Large intestine (tissue), 3 donors: ENCODE data around the gene LPCAT3. TPM values are rescaled to one million over a fixed set of nuclear protein-coding genes. Genes with fewer than 3 reads are reported as not detected.
"Not testable (repeated sequence)": the region's sequence is repeated elsewhere in the genome, so short reads cannot be mapped to it uniquely, and the experiment has no call there.

Experiments
- DNase-seq, 2 donors: peaks; one replicate each; pipeline versions ENCODE4 v3.0.0 to v3.0.0-alpha.2; 2013
- H3K27ac ChIP-seq: one replicate; pipeline ENCODE4 v1.5.1; 2013; ENCODE audit warnings: low read length
- H3K27me3 ChIP-seq: 2 replicates; pipeline ENCODE4 v1.6.1; 2013; ENCODE audit warnings: low read length; ENCODE audit not compliant: control insufficient read depth, insufficient read depth
- H3K36me3 ChIP-seq: 2 replicates; pipeline ENCODE4 v1.6.1; 2013; ENCODE audit warnings: low read length; ENCODE audit not compliant: control insufficient read depth, insufficient read depth
- H3K4me1 ChIP-seq: one replicate; pipeline ENCODE4 v1.6.1; 2013; ENCODE audit warnings: low read length; ENCODE audit not compliant: control insufficient read depth, insufficient read depth
- H3K4me3 ChIP-seq: one replicate; pipeline ENCODE4 v1.5.1; 2013; ENCODE audit warnings: low read length
- H3K9me3 ChIP-seq: one replicate; pipeline ENCODE4 v1.6.1; 2013; ENCODE audit warnings: mild to moderate bottlenecking, low read depth, low read length, moderate library complexity; ENCODE audit not compliant: control insufficient read depth
- WGBS: methylation state at CpG from one replicate; pipeline ENCODE4 v1.1.5; 2013; ENCODE audit warnings: low lambda C conversion rate; ENCODE audit not compliant: insufficient coverage; 5-methylcytosine and 5-hydroxymethylcytosine counted together
- polyA plus RNA-seq: library from polyadenylated mRNA; unstranded; fragments of 120-200 nt; gene quantifications from one replicate; pipeline ENCODE4 v1.2.1, GENCODE V29; 2013

LPCAT3 gene
- polyA plus RNA-seq, 1 donor = 81.6 TPM

GRCh38 chr12:7017870-7018349, 366 bp downstream of the LPCAT3 start:
- DNase-seq = peak in 1 of 2 donors; percentile 10
- Histone ChIP-seq H3K4me3 (peak overlapping the region; percentile 93), H3K27me3 (no peaks in the 10 kb centered on the region), H3K9me3 (no peaks in the 10 kb centered on the region), H3K27ac (peak overlapping the region; percentile 92), H3K36me3 (peaks cover 3% of the 10 kb centered on the region), H3K4me1 (peaks cover 21% of the 10 kb centered on the region)
- no CpG with 5 or more reads among the region's 25 CpGs for WGBS

DNA sequence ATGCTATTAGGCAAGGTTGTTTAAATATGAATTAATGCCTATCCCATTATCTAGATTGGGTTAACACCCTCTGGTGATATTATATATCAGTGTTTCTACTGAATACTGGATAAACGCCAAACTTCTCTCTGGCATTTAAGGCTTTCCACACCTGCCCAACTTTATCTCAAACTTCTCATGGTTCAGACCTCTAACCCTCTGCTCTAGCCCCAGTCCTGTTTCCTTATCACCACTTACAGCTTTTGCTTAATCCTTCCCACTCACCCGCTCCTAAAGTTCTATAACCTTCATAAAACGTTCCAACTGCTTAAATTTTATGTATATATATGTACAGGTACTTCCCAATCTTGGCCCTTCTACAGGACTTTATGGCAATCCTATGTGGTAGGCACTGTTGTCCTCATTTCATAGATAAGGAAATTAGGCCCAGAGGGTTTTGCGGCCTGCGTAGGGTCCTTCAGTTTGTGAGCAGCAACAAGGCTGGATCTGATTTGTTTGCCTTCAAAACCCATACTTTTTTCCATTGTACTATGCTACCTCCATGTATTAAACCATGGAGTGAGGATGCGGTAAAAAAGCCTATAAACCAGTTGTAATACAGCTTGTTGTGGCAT, 1.2 kb downstream of the LPCAT3 start:
- Histone ChIP-seq H3K27ac (peak overlapping the region; percentile 92), H3K36me3 (peaks cover 4% of the 10 kb centered on the region), H3K9me3 (no peaks in the 10 kb centered on the region), H3K27me3 (no peaks in the 10 kb centered on the region), H3K4me1 (peaks cover 29% of the 10 kb centered on the region), H3K4me3 (peak overlapping the region; percentile 93)
- peak in 1 of 2 donors; percentile 26 for DNase-seq
- no CpG with 5 or more reads among the region's 6 CpGs for WGBS

DNA sequence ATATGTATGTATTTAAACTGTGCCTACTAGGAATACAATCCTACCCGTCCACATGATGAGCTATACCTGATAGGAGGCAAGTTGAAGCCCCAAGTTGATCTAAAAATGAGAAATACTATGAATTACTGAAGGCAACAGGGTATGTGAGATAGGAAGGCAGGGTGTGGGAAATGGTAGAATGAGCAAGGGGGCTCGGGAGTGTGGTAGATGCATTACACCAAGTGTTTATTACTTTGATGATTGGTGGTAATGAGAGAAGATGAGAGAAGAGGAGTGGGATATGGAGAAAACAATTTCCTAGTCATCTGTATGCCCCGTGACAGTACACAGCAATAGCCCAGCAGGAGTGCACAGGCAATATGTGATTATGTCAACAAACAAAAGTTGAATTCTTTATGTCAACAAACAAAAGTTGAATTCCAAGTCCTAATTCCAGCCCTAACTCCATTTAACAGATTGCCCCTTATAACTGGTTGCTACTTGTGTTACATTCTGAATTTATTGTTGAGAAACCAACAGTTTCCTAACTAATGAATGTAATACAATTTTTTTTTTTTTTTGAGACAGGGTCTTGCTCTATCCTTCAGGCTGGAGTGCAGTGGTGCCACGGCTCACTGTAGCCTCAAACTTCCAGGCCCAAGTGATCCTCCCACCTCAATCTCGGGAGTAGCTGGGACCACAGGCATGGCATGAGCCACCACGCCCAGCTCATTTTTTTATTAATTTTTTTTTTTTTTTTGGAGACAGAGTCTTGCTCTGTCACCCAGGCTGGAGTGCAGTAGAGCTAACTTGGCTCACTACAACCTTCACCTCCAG, 2.5 kb downstream of the LPCAT3 start:
- Histone ChIP-seq H3K36me3 (peaks cover 11% of the 10 kb centered on the region), H3K4me1 (peaks cover 32% of the 10 kb centered on the region), H3K27me3 (no peaks in the 10 kb centered on the region), H3K4me3 (no peak overlapping the region), H3K27ac (no peak overlapping the region), H3K9me3 (no peaks in the 10 kb centered on the region)
- WGBS = no CpG with 5 or more reads among the region's 6 CpGs
- DNase-seq = no peak

DNA sequence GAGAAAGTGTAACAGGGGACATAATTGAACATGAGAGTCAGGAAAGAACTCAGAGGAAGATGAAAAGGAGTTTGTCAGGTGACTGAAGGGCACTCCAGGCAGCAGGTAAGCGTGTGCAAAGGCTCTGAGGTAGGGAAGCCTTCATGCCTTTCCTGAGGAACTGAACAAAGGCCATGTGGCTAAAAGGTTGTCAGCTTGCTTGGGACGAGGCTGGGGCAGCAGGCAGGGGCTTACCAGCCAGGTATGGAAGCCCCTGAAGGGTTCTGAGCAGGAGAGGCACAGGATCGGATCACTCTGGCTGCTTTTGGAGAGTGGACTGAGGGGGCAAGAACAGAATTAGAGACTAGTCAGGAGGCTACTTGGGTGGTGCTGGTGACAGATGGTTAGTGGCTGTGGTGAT, 5.2 kb downstream of the LPCAT3 start:
- Histone ChIP-seq H3K27ac (no peak overlapping the region), H3K36me3 (peaks cover 14% of the 10 kb centered on the region), H3K4me3 (no peak overlapping the region), H3K27me3 (no peaks in the 10 kb centered on the region), H3K9me3 (no peaks in the 10 kb centered on the region), H3K4me1 (peaks cover 26% of the 10 kb centered on the region)
- no CpG with 5 or more reads among the region's 3 CpGs for WGBS
- no peak for DNase-seq

- H3K27ac ChIP-seq = peak overlapping the region; percentile 72
- peaks cover 14% of the 10 kb centered on the region for H3K36me3 ChIP-seq
- no peak overlapping the region for H3K4me3 ChIP-seq
- peaks cover 26% of the 10 kb centered on the region for H3K4me1 ChIP-seq
- WGBS = no CpG with 5 or more reads among the region's 4 CpGs
- H3K9me3 ChIP-seq = no peaks in the 10 kb centered on the region
- peak; percentile 26 to 38 for DNase-seq
- no peaks in the 10 kb centered on the region for H3K27me3 ChIP-seq
Measured at GRCh38 chr12:7012024-7012607, 6.2 kb downstream of the LPCAT3 start.

DNA sequence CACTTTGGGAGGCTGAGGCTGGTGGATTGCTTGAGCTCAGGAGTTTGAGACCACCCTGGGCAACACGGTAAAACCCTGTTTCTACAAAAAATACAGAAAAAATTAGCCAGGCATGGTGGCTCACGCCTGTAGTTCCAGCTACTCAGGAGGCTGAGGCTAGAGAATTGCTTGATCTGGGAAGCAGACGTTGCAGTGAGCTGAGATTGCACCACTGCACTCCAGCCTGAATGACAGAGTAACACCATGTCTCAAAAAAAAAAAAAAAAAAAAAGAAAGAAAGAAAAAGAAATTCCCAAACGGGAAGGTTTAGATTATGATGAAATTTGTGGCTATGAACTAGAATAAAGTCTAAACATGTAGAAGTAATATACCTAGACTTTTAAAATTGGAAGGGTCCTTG, 6.9 kb downstream of the LPCAT3 start:
- WGBS = no CpG with 5 or more reads among the region's 4 CpGs
- DNase-seq, H3K27me3 ChIP-seq, H3K9me3 ChIP-seq, H3K4me3 ChIP-seq, H3K27ac ChIP-seq: not testable (repeated sequence)
- H3K36me3 ChIP-seq = peaks cover 14% of the 10 kb centered on the region
- H3K4me1 ChIP-seq = peaks cover 24% of the 10 kb centered on the region

GRCh38 chr12:7009512-7009911, 8.8 kb downstream of the LPCAT3 start:
- H3K27ac ChIP-seq = no peak overlapping the region
- DNase-seq = no peak
- no peaks in the 10 kb centered on the region for H3K9me3 ChIP-seq
- H3K4me3 ChIP-seq = no peak overlapping the region
- H3K4me1 ChIP-seq = peaks cover 12% of the 10 kb centered on the region
- H3K27me3 ChIP-seq = no peaks in the 10 kb centered on the region
- H3K36me3 ChIP-seq = peaks cover 14% of the 10 kb centered on the region

DNA sequence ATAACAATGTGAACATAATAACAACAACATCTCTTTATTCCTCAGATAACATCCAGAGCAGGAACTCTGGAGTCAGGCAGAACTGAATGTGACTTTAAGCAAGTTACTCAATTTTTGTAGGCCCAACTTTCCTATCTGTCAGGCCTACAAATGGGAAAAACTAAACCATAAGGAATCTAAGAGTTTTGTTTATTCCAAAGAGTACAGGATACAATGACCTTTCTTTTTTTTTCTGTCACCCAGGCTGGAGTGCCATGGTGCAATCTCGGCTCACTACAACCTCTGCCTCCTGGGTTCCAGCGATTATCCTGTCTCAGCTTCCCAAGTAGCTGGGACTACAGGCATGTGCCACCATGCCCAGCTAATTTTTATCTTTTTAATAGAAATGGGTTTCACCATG, 9.4 kb downstream of the LPCAT3 start:
- Histone ChIP-seq H3K4me1 (peaks cover 12% of the 10 kb centered on the region), H3K9me3 (no peaks in the 10 kb centered on the region), H3K4me3 (no peak overlapping the region), H3K27me3 (no peaks in the 10 kb centered on the region), H3K36me3 (peaks cover 11% of the 10 kb centered on the region), H3K27ac (no peak overlapping the region)
- no peak for DNase-seq
- WGBS = no CpG with 5 or more reads among the region's 2 CpGs

- Histone ChIP-seq H3K4me1 (no peaks in the 10 kb centered on the region), H3K4me3 (no peak overlapping the region), H3K27me3 (no peaks in the 10 kb centered on the region), H3K9me3 (no peaks in the 10 kb centered on the region), H3K27ac (no peak overlapping the region), H3K36me3 (peaks cover 8% of the 10 kb centered on the region)
- WGBS = 93% methylated on average over 2 of the region's 3 CpGs
- DNase-seq = no peak
Measured at GRCh38 chr12:7006639-7007038, 11.6 kb downstream of the LPCAT3 start.

- H3K27me3 ChIP-seq = no peaks in the 10 kb centered on the region
- H3K27ac ChIP-seq = no peak overlapping the region
- no peak overlapping the region for H3K4me3 ChIP-seq
- DNase-seq = no peak
- no peaks in the 10 kb centered on the region for H3K9me3 ChIP-seq
- peaks cover 7% of the 10 kb centered on the region for H3K36me3 ChIP-seq
- H3K4me1 ChIP-seq = no peaks in the 10 kb centered on the region
- 100% methylated on average over 1 of the region's 2 CpGs for WGBS
Measured at GRCh38 chr12:7005311-7005710, 13.0 kb downstream of the LPCAT3 start.
